Measurements from ENCODE around the gene BCAS2. TPM values are rescaled to one million over a fixed set of nuclear protein-coding genes. Genes with fewer than 3 reads are reported as not detected.

Gene BCAS2
- total and polyA plus RNA-seq, 8 donors, result 29.4 to 49.0 (median 46.0) TPM

- no peak overlapping the region for H3K27ac ChIP-seq
- TF ChIP-seq, protein P1, sequence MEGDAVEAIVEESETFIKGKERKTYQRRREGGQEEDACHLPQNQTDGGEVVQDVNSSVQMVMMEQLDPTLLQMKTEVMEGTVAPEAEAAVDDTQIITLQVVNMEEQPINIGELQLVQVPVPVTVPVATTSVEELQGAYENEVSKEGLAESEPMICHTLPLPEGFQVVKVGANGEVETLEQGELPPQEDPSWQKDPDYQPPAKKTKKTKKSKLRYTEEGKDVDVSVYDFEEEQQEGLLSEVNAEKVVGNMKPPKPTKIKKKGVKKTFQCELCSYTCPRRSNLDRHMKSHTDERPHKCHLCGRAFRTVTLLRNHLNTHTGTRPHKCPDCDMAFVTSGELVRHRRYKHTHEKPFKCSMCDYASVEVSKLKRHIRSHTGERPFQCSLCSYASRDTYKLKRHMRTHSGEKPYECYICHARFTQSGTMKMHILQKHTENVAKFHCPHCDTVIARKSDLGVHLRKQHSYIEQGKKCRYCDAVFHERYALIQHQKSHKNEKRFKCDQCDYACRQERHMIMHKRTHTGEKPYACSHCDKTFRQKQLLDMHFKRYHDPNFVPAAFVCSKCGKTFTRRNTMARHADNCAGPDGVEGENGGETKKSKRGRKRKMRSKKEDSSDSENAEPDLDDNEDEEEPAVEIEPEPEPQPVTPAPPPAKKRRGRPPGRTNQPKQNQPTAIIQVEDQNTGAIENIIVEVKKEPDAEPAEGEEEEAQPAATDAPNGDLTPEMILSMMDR (IDR thresholded peaks at IDR 0.05), result no peak
- intact Hi-C loops (cut with DNase I), result no loop called here
- H3K4me1 ChIP-seq, result no peaks in the 10 kb centered on the region
- DNase-seq, result no peak
- H3K36me3 ChIP-seq, result no peaks in the 10 kb centered on the region
- no peak overlapping the region for H3K4me3 ChIP-seq
- no peaks in the 10 kb centered on the region for H3K9me3 ChIP-seq
- no peak for ATAC-seq
- no peaks in the 10 kb centered on the region for H3K27me3 ChIP-seq
Measured at GRCh38 chr1:114531094-114531493, 50.3 kb downstream of the BCAS2 start.

DNA sequence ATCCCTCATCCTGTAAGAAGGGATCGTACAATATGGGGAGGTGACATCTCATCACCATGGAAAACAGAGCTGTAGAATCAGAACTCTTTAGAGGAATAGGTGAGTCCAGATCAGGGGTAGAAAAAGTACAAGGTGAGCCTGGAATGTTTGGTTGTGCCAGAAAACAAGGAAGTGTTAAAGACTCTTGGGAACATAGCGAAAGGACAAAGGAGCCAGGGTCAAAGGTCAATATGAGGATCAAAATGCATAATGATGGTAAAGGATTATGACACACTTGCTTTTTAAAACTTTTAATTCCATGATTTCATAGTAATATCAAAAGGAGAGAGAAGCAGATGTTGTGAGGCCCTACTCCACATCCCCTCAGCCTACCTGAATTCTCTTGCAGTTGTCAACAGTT is 51.2 kb downstream of the BCAS2 start:
- ATAC-seq, result no peak
- no peak overlapping the region for H3K27ac ChIP-seq
- intact Hi-C loops (cut with DNase I), result no loop called here
- TF ChIP-seq, protein P1 (IDR thresholded peaks at IDR 0.05), result no peak
- no peak overlapping the region for H3K4me3 ChIP-seq
- H3K36me3 ChIP-seq, result no peaks in the 10 kb centered on the region
- DNase-seq, result no peak
- H3K9me3 ChIP-seq, result no peaks in the 10 kb centered on the region
- H3K4me1 ChIP-seq, result no peaks in the 10 kb centered on the region
- no peaks in the 10 kb centered on the region for H3K27me3 ChIP-seq

DNA sequence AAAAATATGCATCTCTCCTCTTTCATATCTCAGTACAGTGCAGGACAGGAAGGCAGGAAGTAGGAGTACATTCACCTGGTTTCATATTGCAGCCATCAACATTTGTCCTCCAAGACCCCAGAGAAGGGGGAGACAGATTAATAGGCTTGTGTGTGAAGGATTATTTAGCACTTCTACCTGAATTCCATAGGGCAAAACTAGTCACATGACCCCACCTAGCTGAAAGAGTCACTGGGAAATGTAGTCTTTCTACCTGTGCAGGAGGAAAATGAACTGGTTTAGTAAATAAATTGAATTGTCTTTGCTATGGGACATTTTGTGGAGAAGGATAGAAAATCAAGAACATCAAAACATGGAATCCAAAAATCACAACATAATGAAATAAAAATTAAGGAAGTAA is 56.5 kb downstream of the BCAS2 start:
- H3K4me1 ChIP-seq, result no peaks in the 10 kb centered on the region
- ATAC-seq, result no peak
- intact Hi-C loops (cut with DNase I), result no loop called here
- no peak overlapping the region for H3K4me3 ChIP-seq
- no peaks in the 10 kb centered on the region for H3K9me3 ChIP-seq
- no peak for DNase-seq
- no peaks in the 10 kb centered on the region for H3K36me3 ChIP-seq
- H3K27ac ChIP-seq, result no peak overlapping the region
- H3K27me3 ChIP-seq, result no peaks in the 10 kb centered on the region
- TF ChIP-seq, protein P1 (IDR thresholded peaks at IDR 0.05), result no peak

GRCh38 chr1:114522264-114522575 is 59.2 kb downstream of the BCAS2 start:
- H3K4me1 ChIP-seq, result no peaks in the 10 kb centered on the region
- ATAC-seq, result no peak
- no peaks in the 10 kb centered on the region for H3K9me3 ChIP-seq
- no peaks in the 10 kb centered on the region for H3K27me3 ChIP-seq
- no peak overlapping the region for H3K4me3 ChIP-seq
- H3K27ac ChIP-seq, result no peak overlapping the region
- intact Hi-C loops (cut with DNase I), result no loop called here
- no peaks in the 10 kb centered on the region for H3K36me3 ChIP-seq
- TF ChIP-seq, protein P1 (IDR thresholded peaks at IDR 0.05), result no peak
- DNase-seq, result no peak

DNA sequence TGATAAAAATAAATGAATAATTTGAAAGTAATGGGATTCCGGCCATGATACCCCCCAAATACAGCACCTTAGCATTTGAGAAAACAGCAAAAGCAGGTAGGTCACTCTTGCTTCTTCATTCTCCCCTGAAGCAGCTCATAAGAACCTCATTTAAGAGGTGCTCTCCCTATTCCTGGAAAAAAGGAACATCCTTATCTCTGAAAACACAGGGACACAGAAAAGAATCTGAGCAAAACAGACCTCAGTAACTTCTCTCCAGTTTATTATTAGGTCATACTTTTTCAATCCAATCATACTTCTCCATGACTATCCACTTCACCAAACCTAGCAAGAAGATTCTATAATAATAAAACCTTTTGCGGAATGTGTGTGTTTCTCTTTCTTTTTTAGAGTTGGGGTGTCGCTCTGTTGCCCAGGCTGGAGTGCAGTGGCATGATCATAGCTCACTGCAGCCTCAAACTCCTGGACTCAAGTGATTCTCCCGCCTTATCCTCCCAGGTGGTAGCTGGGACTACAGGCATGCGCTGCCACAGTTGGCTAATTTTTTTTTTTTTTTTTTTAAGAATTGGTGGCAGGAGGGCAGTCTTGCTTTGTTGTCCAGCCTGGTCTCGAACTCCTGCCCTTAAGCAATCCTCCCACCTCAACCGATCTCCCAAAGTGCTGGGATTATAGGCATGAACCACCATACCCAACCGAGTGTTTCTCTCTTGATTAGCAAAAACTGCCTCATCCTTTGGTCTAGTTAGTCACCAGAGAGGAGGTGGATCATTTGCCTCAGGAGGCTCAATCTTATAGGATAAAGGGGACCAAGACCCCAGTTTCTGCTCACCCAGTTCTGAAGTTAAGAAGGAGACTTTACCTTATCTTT is 59.8 kb downstream of the BCAS2 start:
- H3K4me1 ChIP-seq, result no peaks in the 10 kb centered on the region
- TF ChIP-seq, protein P1 (IDR thresholded peaks at IDR 0.05), result no peak
- H3K9me3 ChIP-seq, result no peaks in the 10 kb centered on the region
- no peaks in the 10 kb centered on the region for H3K27me3 ChIP-seq
- H3K36me3 ChIP-seq, result no peaks in the 10 kb centered on the region
- no peak for DNase-seq
- intact Hi-C loops (cut with DNase I), result no loop called here
- H3K27ac ChIP-seq, result no peak overlapping the region
- no peak for ATAC-seq
- H3K4me3 ChIP-seq, result no peak overlapping the region

Other genes starting within 250 kb of the BCAS2 start
- 10 to 100 TPM; 26.7 to 32.9 TPM for gene TRIM33, start 70.4 kb downstream of the BCAS2 start, total RNA-seq
- gene TRIM33, start 70.4 kb downstream of the BCAS2 start, polyA plus RNA-seq (ENCODE audit: insufficient read length in 6 of 6), result 10 to 100 TPM; 51.6 to 64.2 (median 54.2) TPM
- 1 to 10 TPM; 3.2 to 4.7 TPM for gene DENND2C, start 88.4 kb upstream of the BCAS2 start, total RNA-seq
- gene DENND2C, start 88.4 kb upstream of the BCAS2 start, polyA plus RNA-seq (ENCODE audit: insufficient read length in 6 of 6), result 1 to 10 TPM; 4.3 to 5.4 (median 5.1) TPM
- under 1 TPM in 1 of 2 donors, not detected in 1; 0.79 TPM for gene AMPD1, start 113.9 kb upstream of the BCAS2 start, total RNA-seq
- gene AMPD1, start 113.9 kb upstream of the BCAS2 start, polyA plus RNA-seq (ENCODE audit: insufficient read length in 6 of 6), result not detected
- gene NRAS, start 135.2 kb upstream of the BCAS2 start, total RNA-seq, result 10 to 100 TPM; 31.3 to 39.6 TPM
- gene NRAS, start 135.2 kb upstream of the BCAS2 start, polyA plus RNA-seq (ENCODE audit: insufficient read length in 6 of 6), result 10 to 100 TPM; 53.9 to 62.4 (median 58.4) TPM
- 100 to 1,000 TPM; 493 to 524 TPM for gene CSDE1, start 176.4 kb upstream of the BCAS2 start, total RNA-seq
- gene CSDE1, start 176.4 kb upstream of the BCAS2 start, polyA plus RNA-seq (ENCODE audit: insufficient read length in 6 of 6), result 100 to 1,000 TPM; 390 to 467 (median 423) TPM
- gene SIKE1, start 199.1 kb upstream of the BCAS2 start, total RNA-seq, result 10 to 100 TPM; 37.7 to 42.7 TPM
- 10 to 100 TPM; 45.7 to 59.3 (median 50.2) TPM for gene SIKE1, start 199.1 kb upstream of the BCAS2 start, polyA plus RNA-seq (ENCODE audit: insufficient read length in 6 of 6)

Measured in left lung (tissue), 10 donors.